GM19023 (cell line): ENCODE measurements around the gene PIK3R6.

Experiments
- ATAC-seq: cut with Tn5 transposase; IDR thresholded peaks from one replicate; pipeline ENCODE4 v1.9.1; 2021; ENCODE audit warnings: mild to moderate bottlenecking, moderate library complexity; ENCODE audit not compliant: unreplicated experiment

Gene PIK3R6

GRCh38 chr17:8798846-8799569 is 68.5 kb downstream of the PIK3R6 start, which contains the start of gene MFSD6L:
MFSD6L (minus strand) TSS chr17:8799365; CDS start chr17:8799120, 245 bp downstream.
- ATAC-seq, result no peak

GRCh38 chr17:8798176-8798845 is 69.2 kb downstream of the PIK3R6 start:
- no peak for ATAC-seq

GRCh38 chr17:8797621-8798175 is 69.8 kb downstream of the PIK3R6 start:
- ATAC-seq, result no peak

GRCh38 chr17:8794636-8795035 is 72.8 kb downstream of the PIK3R6 start:
- ATAC-seq, result no peak

GRCh38 chr17:8793649-8794048 is 73.8 kb downstream of the PIK3R6 start:
- no peak for ATAC-seq

- ATAC-seq, result no peak
Observed at GRCh38 chr17:8792646-8793045, 74.8 kb downstream of the PIK3R6 start.

GRCh38 chr17:8791910-8792270 is 75.6 kb downstream of the PIK3R6 start:
- no peak for ATAC-seq

- no peak for ATAC-seq
Observed at GRCh38 chr17:8791248-8791909, 76.1 kb downstream of the PIK3R6 start.

- no peak for ATAC-seq
Observed at GRCh38 chr17:8789743-8790142, 77.7 kb downstream of the PIK3R6 start.

- ATAC-seq, result no peak
Observed at GRCh38 chr17:8788998-8789397, 78.5 kb downstream of the PIK3R6 start.

- no peak for ATAC-seq
Observed at GRCh38 chr17:8785547-8786413, 81.7 kb downstream of the PIK3R6 start.

GRCh38 chr17:8782176-8782575 is 85.3 kb downstream of the PIK3R6 start:
- ATAC-seq, result no peak

- no peak for ATAC-seq
Observed at GRCh38 chr17:8781776-8782175, 85.7 kb downstream of the PIK3R6 start.

GRCh38 chr17:8776881-8777280 is 90.6 kb downstream of the PIK3R6 start:
- no peak for ATAC-seq

- ATAC-seq, result no peak
Observed at GRCh38 chr17:8776248-8776647, 91.2 kb downstream of the PIK3R6 start.

- no peak for ATAC-seq
Observed at GRCh38 chr17:8766731-8767130, 100.7 kb downstream of the PIK3R6 start.

GRCh38 chr17:8762012-8762411 is 105.5 kb downstream of the PIK3R6 start:
- ATAC-seq, result no peak

GRCh38 chr17:8758137-8758596 is 109.3 kb downstream of the PIK3R6 start, which contains the start of gene SPDYE4:
SPDYE4 (minus strand) TSS chr17:8758546; CDS start chr17:8758382, 164 bp downstream.
- ATAC-seq, result no peak

- no peak for ATAC-seq
Observed at GRCh38 chr17:8757189-8757588, 110.3 kb downstream of the PIK3R6 start.

- ATAC-seq, result no peak
Observed at GRCh38 chr17:8755590-8756255, 111.8 kb downstream of the PIK3R6 start.
